OCI-LY1 (cell line): Measurements from ENCODE around the gene SASS6.

Experiments
- H2AFZ ChIP-seq: fragments of 200-600 bp; sonication (generic), shearing (Covaris generic); 2 replicates; pipeline ENCODE4 v1.6.0; 2014; ENCODE audit warnings: antibody characterized with exemption, mild to moderate bottlenecking, low read length
- H3F3A ChIP-seq: fragments of 200-600 bp; sonication (generic), shearing (Covaris generic); 2 replicates; pipeline ENCODE4 v1.6.0; 2014; ENCODE audit warnings: mild to moderate bottlenecking, antibody characterized with exemption, low read length, moderate library complexity; ENCODE audit not compliant: insufficient read depth
- H3K27ac ChIP-seq: fragments of 200-600 bp; sonication (generic); 2 replicates; pipeline ENCODE4 v1.5.1; 2014; ENCODE audit warnings: low read length, mixed run types, mild to moderate bottlenecking, low read depth; ENCODE audit not compliant: poor library complexity, severe bottlenecking
- H3K27me3 ChIP-seq: fragments of 200-600 bp; sonication (generic); 2 replicates; pipeline ENCODE4 v1.6.0; 2014; ENCODE audit warnings: antibody characterized with exemption, mild to moderate bottlenecking, low read length, moderate library complexity; ENCODE audit not compliant: insufficient read depth
- H3K36me3 ChIP-seq: fragments of 200-600 bp; sonication (generic); 2 replicates; pipeline ENCODE4 v1.6.1; 2014; ENCODE audit warnings: mild to moderate bottlenecking, antibody characterized with exemption, low read length, moderate library complexity, mixed read lengths; ENCODE audit not compliant: insufficient read depth
- H3K4me1 ChIP-seq: fragments of 200-600 bp; sonication (generic); 2 replicates; pipeline ENCODE4 v1.5.1; 2014; ENCODE audit warnings: mild to moderate bottlenecking, low read length, moderate library complexity; ENCODE audit not compliant: insufficient read depth, severe bottlenecking
- H3K4me2 ChIP-seq: fragments of 200-600 bp; sonication (generic), shearing (Covaris generic); 2 replicates; pipeline ENCODE4 v1.6.1; 2014; ENCODE audit warnings: low read length
- H3K4me3 ChIP-seq: fragments of 200-600 bp; sonication (generic); 2 replicates; pipeline ENCODE4 v1.5.1; 2014; ENCODE audit warnings: low read length, low read depth, mild to moderate bottlenecking, mixed read lengths; ENCODE audit not compliant: poor library complexity, severe bottlenecking
- H3K79me2 ChIP-seq: fragments of 200-600 bp; shearing (Covaris generic); 2 replicates; pipeline ENCODE4 v1.6.1; 2016; ENCODE audit warnings: mixed run types, low read length, mixed read lengths; ENCODE audit not compliant: insufficient read depth
- H3K9ac ChIP-seq: fragments of 200-600 bp; sonication (generic), shearing (Covaris generic); 2 replicates; pipeline ENCODE4 v1.6.1; 2014; ENCODE audit warnings: mild to moderate bottlenecking, low read length, mixed read lengths
- H3K9me2 ChIP-seq: fragments of 200-600 bp; sonication (generic), shearing (Covaris generic); 2 replicates; pipeline ENCODE4 v1.6.1; 2014; ENCODE audit warnings: low read depth, mild to moderate bottlenecking, low read length, mixed read lengths
- H3K9me3 ChIP-seq: fragments of 200-600 bp; shearing (Covaris generic); 2 replicates; pipeline ENCODE4 v1.6.1; 2014; ENCODE audit warnings: low read length, mixed read lengths
- H4K20me1 ChIP-seq: fragments of 200-600 bp; sonication (generic), shearing (Covaris generic); 2 replicates; pipeline ENCODE4 v1.6.0; 2016; ENCODE audit warnings: mild to moderate bottlenecking, low read length; ENCODE audit not compliant: insufficient read depth
- EZH2 ChIP-seq: fragments of 200-600 bp; sonication (generic), shearing (Covaris generic); IDR thresholded peaks from 2 replicates; pipeline ENCODE4 v1.8.0; 2017; ENCODE audit warnings: borderline replicate concordance, mixed run types, mild to moderate bottlenecking, antibody characterized with exemption, low read length, moderate library complexity, mixed read lengths
- TF ChIP-seq, protein P1 (sequence below): fragments of 200-600 bp; sonication (generic), shearing (Covaris generic); IDR thresholded peaks from 2 replicates; pipeline ENCODE4 v1.5.1; 2017; ENCODE audit warnings: mild to moderate bottlenecking, antibody characterized with exemption, low read length, moderate library complexity, mixed read lengths

SASS6 gene

DNA sequence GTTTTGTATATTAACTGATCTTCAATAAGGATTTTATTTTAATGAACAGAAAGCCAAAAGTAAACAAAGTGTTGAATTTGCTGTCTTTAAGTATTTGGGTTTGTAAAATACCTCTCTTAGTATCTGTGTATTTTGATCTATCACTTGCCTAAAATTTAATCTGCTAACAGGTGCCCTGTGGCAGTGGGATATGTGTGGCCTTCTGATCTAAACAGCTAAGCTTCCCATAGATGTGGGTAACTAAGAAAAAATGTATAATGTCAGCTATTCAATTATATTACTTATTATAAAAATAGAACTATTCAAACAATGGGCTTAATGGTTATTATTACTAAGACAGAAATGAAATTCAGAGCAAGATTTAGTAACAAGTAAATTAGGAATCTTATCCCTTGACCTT lies 30.2 kb upstream of the SASS6 start:
- H3K9ac ChIP-seq, result no peak overlapping the region
- H3K9me2 ChIP-seq, result no peaks in the 10 kb centered on the region

DNA sequence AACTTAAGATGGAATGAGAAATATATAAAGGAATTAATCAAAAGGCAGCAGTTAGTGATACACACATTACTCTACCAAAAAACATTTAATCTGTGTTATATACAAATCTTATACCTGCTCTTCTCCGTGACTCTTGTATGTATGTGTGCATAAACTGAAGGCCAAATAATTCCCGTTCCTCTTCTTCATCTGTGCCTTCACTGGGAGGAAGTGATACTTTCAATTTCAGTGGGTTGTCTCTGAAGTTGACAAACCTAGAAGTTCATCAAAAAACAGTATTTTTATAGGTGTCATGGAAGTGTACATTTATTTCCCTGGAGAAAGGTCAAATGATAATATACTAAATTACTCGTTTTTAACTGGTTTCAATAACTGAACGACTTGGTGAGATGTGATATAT lies 19.5 kb upstream of the SASS6 start:
- no peak overlapping the region for H3K27ac ChIP-seq
- H3F3A ChIP-seq, result no peaks in the 10 kb centered on the region
- H3K79me2 ChIP-seq, result no peaks in the 10 kb centered on the region
- no peaks in the 10 kb centered on the region for H3K27me3 ChIP-seq
- H4K20me1 ChIP-seq, result no peaks in the 10 kb centered on the region
- no peak overlapping the region for H3K4me3 ChIP-seq
- H3K4me1 ChIP-seq, result peaks cover 6% of the 10 kb centered on the region
- H3K9ac ChIP-seq, result no peak overlapping the region
- TF ChIP-seq EZH2, result no peak
- TF ChIP-seq, protein P1, sequence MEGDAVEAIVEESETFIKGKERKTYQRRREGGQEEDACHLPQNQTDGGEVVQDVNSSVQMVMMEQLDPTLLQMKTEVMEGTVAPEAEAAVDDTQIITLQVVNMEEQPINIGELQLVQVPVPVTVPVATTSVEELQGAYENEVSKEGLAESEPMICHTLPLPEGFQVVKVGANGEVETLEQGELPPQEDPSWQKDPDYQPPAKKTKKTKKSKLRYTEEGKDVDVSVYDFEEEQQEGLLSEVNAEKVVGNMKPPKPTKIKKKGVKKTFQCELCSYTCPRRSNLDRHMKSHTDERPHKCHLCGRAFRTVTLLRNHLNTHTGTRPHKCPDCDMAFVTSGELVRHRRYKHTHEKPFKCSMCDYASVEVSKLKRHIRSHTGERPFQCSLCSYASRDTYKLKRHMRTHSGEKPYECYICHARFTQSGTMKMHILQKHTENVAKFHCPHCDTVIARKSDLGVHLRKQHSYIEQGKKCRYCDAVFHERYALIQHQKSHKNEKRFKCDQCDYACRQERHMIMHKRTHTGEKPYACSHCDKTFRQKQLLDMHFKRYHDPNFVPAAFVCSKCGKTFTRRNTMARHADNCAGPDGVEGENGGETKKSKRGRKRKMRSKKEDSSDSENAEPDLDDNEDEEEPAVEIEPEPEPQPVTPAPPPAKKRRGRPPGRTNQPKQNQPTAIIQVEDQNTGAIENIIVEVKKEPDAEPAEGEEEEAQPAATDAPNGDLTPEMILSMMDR, result no peak
- H3K9me2 ChIP-seq, result no peaks in the 10 kb centered on the region
- no peak overlapping the region for H3K4me2 ChIP-seq
- H2AFZ ChIP-seq, result no peak overlapping the region
- H3K9me3 ChIP-seq, result no peaks in the 10 kb centered on the region
- H3K36me3 ChIP-seq, result peaks cover 28% of the 10 kb centered on the region; the same call in 1 of the 2 replicates

More for the DNA sequence above, 30.2 kb upstream of the SASS6 start:
- TF ChIP-seq EZH2, result no peak
- TF ChIP-seq, protein P1, result no peak
- no peaks in the 10 kb centered on the region for H3K79me2 ChIP-seq
- H3K4me1 ChIP-seq, result no peaks in the 10 kb centered on the region
- no peak overlapping the region for H2AFZ ChIP-seq
- no peaks in the 10 kb centered on the region for H4K20me1 ChIP-seq
- no peaks in the 10 kb centered on the region for H3K36me3 ChIP-seq
- H3K4me2 ChIP-seq, result no peak overlapping the region
- H3K4me3 ChIP-seq, result no peak overlapping the region
- H3F3A ChIP-seq, result no peaks in the 10 kb centered on the region
- H3K27ac ChIP-seq, result no peak overlapping the region
- H3K27me3 ChIP-seq, result no peaks in the 10 kb centered on the region
- no peaks in the 10 kb centered on the region for H3K9me3 ChIP-seq

DNA sequence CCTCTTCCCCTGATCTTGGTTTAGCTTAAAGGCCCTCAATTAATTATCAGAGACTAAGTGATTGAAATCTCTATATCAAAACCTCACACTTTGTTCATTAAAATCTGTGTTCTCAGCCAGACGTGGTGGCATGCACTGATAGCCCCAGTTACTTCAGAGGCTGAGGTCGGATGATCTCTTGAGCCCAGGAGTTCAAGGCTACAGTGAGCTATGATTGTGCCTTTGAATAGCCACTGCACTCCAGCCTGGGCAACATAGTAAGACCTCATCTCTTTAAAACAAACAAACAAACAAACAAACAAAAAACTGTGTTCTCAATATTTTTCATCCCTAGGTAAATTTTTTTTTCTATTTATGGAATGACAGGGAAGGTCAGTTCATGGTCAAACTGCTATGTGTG lies 18.9 kb upstream of the SASS6 start:
- Histone ChIP-seq H4K20me1 (no peaks in the 10 kb centered on the region), H3K27ac (no peak overlapping the region), H3K4me3 (no peak overlapping the region), H3F3A (no peaks in the 10 kb centered on the region), H3K36me3 (peaks cover 31% of the 10 kb centered on the region), H3K4me2 (no peak overlapping the region), H3K79me2 (no peaks in the 10 kb centered on the region), H3K9me3 (no peaks in the 10 kb centered on the region), H3K27me3 (no peaks in the 10 kb centered on the region), H3K9me2 (no peaks in the 10 kb centered on the region), H2AFZ (no peak overlapping the region), H3K9ac (no peak overlapping the region), H3K4me1 (peaks cover 6% of the 10 kb centered on the region)
- TF ChIP-seq EZH2, result no peak
- TF ChIP-seq, protein P1, result no peak
